ENCODE measurements around the gene ANKRD31.

DNA sequence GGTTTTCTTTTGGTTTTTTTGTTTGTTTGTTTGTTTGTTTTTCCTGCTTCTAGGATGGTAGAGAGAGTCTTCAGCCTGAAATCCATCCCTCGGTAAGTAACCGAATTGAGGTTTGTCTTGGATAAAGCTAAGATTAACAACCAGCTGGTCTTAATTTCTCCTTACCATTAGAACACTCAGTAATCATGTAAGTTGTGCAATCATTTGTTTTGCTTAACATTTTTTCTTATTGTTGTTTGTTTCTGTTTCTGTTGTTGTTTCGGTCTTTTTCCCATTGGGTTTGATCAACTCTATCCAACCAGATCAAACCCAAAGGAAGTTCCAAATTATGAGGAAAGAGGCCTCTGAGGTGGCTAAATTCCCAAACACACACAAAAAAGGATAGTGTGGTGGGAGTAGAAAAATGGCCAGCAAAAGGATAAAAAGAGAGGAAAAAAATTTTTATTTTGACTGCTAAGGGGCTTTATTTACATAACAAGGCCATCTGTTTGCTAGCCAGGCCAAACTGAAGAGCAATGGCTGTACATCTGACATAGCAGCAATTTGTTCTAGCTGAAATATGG lies 49.6 kb upstream of the ANKRD31 start:
- TF ChIP-seq POLR2A (IDR thresholded peaks at IDR 0.05): no peak
- TF ChIP-seq, protein P1, sequence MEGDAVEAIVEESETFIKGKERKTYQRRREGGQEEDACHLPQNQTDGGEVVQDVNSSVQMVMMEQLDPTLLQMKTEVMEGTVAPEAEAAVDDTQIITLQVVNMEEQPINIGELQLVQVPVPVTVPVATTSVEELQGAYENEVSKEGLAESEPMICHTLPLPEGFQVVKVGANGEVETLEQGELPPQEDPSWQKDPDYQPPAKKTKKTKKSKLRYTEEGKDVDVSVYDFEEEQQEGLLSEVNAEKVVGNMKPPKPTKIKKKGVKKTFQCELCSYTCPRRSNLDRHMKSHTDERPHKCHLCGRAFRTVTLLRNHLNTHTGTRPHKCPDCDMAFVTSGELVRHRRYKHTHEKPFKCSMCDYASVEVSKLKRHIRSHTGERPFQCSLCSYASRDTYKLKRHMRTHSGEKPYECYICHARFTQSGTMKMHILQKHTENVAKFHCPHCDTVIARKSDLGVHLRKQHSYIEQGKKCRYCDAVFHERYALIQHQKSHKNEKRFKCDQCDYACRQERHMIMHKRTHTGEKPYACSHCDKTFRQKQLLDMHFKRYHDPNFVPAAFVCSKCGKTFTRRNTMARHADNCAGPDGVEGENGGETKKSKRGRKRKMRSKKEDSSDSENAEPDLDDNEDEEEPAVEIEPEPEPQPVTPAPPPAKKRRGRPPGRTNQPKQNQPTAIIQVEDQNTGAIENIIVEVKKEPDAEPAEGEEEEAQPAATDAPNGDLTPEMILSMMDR (IDR thresholded peaks at IDR 0.05): no peak
